RWPE1 (cell line): ENCODE measurements around the gene CXCR6.

Experiments used
- CTCF ChIA-PET: fragments of 350-600 bp; sonication (Branson Sonifier 250); formaldehyde crosslinking; extraction: SDS; loops from one replicate; lab custom pipeline; 2021; lab: Yijun Ruan, JAX
- POLR2A ChIA-PET: fragments of 400-600 bp; formaldehyde crosslinking; extraction: SDS; loops from one replicate; lab custom pipeline; 2020; ENCODE audit warnings: antibody characterized with exemption; ENCODE audit not compliant: low non-redundant PET; lab: Yijun Ruan, JAX
- DNase-seq: peaks from one replicate; pipeline ENCODE4 v3.0.0; 2012; ENCODE audit warnings: low spot score
- H3K27ac ChIP-seq: fragments of 450-650 bp; 2 replicates; pipeline ENCODE4 v1.5.1; 2017
- TF ChIP-seq, protein P1 (sequence below): fragments of 450-650 bp; conservative IDR thresholded peaks from 2 replicates; pipeline ENCODE4 v1.5.1; 2017; ENCODE audit warnings: low read depth, mild to moderate bottlenecking

The CXCR6 gene

DNA sequence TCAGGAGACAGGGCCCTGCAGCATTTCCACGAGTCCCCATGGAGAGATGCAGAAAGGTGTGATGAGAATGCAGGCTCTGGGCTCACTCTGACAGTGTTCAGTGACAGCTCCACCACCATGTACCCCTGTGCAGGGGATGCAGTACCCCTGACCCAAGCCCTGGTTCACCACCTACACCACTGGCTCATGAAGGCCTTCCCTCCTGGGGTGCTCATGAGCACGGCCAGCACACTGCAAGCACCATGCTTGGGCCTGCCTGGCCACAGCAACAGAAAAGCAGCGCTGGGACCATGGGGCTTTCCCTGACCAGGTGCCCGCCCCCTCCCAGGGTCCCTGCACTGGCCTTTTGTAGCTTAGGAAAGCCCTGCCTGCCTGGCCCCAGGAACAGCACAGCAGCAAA lies 6.2 kb downstream of the CXCR6 start:
- TF ChIP-seq, protein P1, sequence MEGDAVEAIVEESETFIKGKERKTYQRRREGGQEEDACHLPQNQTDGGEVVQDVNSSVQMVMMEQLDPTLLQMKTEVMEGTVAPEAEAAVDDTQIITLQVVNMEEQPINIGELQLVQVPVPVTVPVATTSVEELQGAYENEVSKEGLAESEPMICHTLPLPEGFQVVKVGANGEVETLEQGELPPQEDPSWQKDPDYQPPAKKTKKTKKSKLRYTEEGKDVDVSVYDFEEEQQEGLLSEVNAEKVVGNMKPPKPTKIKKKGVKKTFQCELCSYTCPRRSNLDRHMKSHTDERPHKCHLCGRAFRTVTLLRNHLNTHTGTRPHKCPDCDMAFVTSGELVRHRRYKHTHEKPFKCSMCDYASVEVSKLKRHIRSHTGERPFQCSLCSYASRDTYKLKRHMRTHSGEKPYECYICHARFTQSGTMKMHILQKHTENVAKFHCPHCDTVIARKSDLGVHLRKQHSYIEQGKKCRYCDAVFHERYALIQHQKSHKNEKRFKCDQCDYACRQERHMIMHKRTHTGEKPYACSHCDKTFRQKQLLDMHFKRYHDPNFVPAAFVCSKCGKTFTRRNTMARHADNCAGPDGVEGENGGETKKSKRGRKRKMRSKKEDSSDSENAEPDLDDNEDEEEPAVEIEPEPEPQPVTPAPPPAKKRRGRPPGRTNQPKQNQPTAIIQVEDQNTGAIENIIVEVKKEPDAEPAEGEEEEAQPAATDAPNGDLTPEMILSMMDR, result no peak
- CTCF ChIA-PET, result no interaction called here
- no peak overlapping the region for H3K27ac ChIP-seq
- POLR2A ChIA-PET, result no interaction called here
- no peak for DNase-seq

DNA sequence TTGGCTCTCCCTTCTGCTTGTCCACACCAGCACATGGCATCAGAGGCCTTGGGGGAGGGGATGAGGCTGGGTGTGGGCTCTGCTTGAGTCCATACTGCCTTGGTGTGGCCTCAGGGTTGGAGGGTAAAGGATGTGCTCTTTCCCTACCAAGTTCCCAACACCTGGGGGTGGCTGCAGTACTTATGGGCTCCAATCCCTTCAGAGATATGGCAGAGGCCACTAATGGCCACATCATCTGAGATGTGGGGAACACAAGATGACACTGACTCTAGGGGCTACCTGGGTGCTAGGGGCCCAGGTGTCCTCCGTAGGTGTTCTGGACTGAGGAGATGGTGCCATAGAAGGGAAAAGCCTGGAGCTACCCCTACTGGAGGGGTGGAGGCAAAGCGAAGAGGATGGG lies 6.9 kb downstream of the CXCR6 start:
- no peak overlapping the region for H3K27ac ChIP-seq
- ChIA-PET POLR2A (no interaction called here), CTCF (no interaction called here)
- no peak for DNase-seq
- TF ChIP-seq, protein P1, result no peak

DNA sequence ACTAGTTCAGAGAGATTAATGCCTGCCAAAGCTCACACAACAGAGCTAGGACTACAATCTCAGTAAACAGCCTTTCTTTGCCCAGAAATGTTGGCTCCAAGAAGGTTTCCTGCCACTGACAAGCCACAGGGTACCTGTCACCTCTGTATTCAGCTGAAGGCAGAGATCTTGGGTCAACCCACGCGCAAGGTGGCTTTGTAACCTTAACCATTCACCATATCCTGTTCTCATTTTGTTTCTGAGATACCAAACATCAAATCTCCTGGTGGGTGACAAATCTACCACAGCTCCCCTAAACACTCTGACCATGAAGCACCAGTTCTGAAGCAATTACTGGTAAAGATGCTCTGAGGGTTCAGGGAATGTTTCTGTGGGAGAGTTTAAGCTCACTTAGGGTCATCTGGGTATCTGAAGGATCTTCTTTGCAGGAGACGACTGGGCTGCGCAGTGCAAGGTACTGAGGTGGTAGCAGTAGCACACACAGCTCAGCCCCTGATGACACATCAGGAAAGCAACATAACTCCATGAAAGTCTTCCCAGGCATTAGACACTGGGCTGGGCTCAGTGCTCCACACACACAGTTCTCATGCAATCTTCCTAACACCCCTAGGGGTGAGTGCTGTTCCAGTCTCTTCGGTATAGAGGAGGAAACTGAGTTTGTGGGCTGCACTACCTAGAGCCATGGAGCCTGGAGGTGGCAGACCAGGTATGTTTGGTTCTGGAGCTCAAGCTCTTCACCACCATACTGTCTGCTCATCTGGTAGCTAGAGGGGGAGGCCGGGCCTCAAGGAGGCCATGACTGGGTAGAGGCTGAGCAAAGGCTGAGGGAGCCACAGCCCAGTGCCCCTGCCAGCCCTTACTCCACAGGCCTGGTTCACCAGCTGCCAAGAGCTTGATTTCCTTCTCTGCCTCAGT lies 7.7 kb downstream of the CXCR6 start:
- TF ChIP-seq, protein P1, result no peak
- H3K27ac ChIP-seq, result no peak overlapping the region
- DNase-seq, result no peak
- ChIA-PET POLR2A (interaction anchor here (0.6 kb wide), 1 partner anchor 31 kb away, joined by 3 read pairs; no protein-coding TSS in a partner anchor), CTCF (interaction anchor here (0.5 kb wide), 1 partner anchor 874 kb away, joined by 4 read pairs; no protein-coding TSS in a partner anchor)

DNA sequence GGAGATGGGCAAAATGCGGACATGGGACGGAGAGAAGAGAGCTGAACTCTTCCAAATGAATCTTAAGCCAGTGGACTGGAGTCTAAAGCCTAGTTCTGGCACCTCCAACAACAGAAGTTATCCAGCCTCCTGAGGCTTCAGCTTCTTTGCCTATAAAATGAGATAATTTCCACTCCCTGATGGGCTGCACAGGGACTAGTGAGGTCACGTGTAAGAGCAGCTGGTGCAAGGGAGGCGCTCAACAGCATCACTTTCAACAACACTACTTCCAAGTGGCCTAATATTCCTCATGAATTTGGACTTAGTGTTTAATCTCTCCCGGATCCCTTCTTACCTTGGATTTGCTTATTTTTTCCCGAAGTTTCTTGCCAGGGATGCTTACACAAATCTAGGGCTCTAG lies 8.7 kb downstream of the CXCR6 start:
- no peak overlapping the region for H3K27ac ChIP-seq
- CTCF ChIA-PET, result interaction anchor here (0.5 kb wide), 1 partner anchor 873 kb away, joined by 4 read pairs; no protein-coding TSS in a partner anchor
- no peak for DNase-seq
- TF ChIP-seq, protein P1, result no peak
- POLR2A ChIA-PET, result no interaction called here

DNA sequence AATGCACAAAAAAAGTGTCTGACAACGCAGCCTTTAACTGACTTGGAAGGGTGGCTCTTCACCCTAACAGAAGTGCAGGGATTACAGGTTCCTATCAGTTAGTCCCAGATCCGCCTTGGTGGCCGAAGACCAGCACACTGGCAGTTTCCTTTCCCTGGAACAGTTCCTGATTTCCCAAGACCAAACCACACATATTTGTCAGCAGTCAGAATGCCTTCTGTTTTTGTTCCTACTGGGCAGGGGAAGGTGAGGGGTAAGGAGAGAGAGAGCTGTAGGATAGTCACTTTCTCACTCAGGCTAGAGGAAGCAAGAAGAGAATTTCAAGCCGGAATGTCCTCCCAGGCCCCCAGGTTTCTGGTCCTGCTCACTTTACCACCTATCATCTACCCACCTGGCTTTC lies 9.2 kb downstream of the CXCR6 start:
- ChIA-PET CTCF (no interaction called here), POLR2A (no interaction called here)
- no peak for DNase-seq
- TF ChIP-seq, protein P1, result no peak
- no peak overlapping the region for H3K27ac ChIP-seq

DNA sequence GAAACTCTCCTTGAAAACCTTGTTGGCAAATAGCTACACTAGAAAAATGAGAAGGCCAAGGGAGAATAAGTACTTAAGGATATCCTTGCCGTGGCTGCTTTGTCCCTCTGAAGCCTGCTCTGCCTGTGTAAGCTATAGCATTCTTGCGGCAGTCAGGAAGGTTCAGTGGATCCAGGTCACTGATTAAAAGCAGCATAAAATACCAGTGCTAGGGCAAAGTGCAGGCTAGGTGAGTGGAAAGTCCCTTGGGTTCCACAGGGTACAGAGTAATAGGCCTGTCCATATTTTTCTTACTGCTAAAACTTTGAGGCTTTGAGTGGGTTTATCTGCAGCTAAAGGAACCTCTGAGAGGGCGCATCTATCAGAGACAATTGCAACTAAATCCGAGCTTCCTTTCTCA lies 10.3 kb downstream of the CXCR6 start:
- no peak for DNase-seq
- ChIA-PET CTCF (no interaction called here), POLR2A (no interaction called here)
- no peak overlapping the region for H3K27ac ChIP-seq
- TF ChIP-seq, protein P1, result no peak
